ENCODE data around the gene PPP1R27. TPM values are rescaled to one million over a fixed set of nuclear protein-coding genes. Genes with fewer than 3 reads are reported as not detected.

Gene PPP1R27
- total and polyA plus RNA-seq, 4 donors: 0.31 to 0.35 TPM; not detected in 2

GRCh38 chr17:81821603-81822311, 13.1 kb downstream of the PPP1R27 start (continued):
- TF ChIP-seq REST (IDR thresholded peaks at IDR 0.05) (peak; percentile 88), HNF4A (conservative IDR thresholded peaks at IDR 0.05) (peak; percentile 71 to 86)

- Histone ChIP-seq H3K4me3 (ENCODE audit: low read depth in 1 of 3, low read length in 3 of 3) (no peak overlapping the region), H3K9ac (ENCODE audit: low read depth in 1 of 2, low read length in 2 of 2) (no peak overlapping the region), H3K36me3 (ENCODE audit: control insufficient read depth in 4 of 4, insufficient read depth in 3 of 4, low read depth in 1 of 4, low read length in 3 of 4) (peaks cover 0 to 5% (median 0%) of the 10 kb centered on the region in 4 donors), H3K27me3 (ENCODE audit: control insufficient read depth in 4 of 4, insufficient read depth in 4 of 4, low read length in 3 of 4) (no peaks in the 10 kb centered on the region), H3K27ac (ENCODE audit: low read depth in 1 of 2, low read length in 2 of 2) (peak overlapping the region; percentile 77 to 97), H3K9me3 (ENCODE audit: control insufficient read depth in 4 of 4, low read length in 3 of 4) (no peaks in the 10 kb centered on the region), H3K4me1 (ENCODE audit: control insufficient read depth in 4 of 4, insufficient read depth in 4 of 4, low read length in 3 of 4) (peaks cover 8 to 20% (median 15%) of the 10 kb centered on the region in 4 donors)
- TF ChIP-seq GABPA (IDR thresholded peaks at IDR 0.05 in 1 of 2, conservative IDR thresholded peaks at IDR 0.05 in 1 of 2) (no peak), FOXA1 (IDR thresholded peaks at IDR 0.05) (no peak), TAF1 (conservative IDR thresholded peaks at IDR 0.05) (no peak), YY1 (IDR thresholded peaks at IDR 0.05) (no peak), FOXA2 (IDR thresholded peaks at IDR 0.05) (no peak), HNF4A (conservative IDR thresholded peaks at IDR 0.05) (no peak), CTCF (IDR thresholded peaks at IDR 0.05; ENCODE audit: low read depth, low read length, missing input control) (no peak), SP1 (IDR thresholded peaks at IDR 0.05) (no peak), REST (IDR thresholded peaks at IDR 0.05) (no peak), ATF3 (IDR thresholded peaks at IDR 0.05) (no peak), MAX (IDR thresholded peaks at IDR 0.05) (no peak), ZBTB33 (IDR thresholded peaks at IDR 0.05) (no peak), JUND (IDR thresholded peaks at IDR 0.05) (no peak)
- 83% methylated on average over 8 of the region's 8 CpGs for WGBS
- DNase-seq (ENCODE audit: low spot score): no peak
Observed at GRCh38 chr17:81821147-81821546, 13.7 kb downstream of the PPP1R27 start.

Measured in liver (tissue), 9 donors.